Measurements from ENCODE around the gene CDC42BPB.

DNA sequence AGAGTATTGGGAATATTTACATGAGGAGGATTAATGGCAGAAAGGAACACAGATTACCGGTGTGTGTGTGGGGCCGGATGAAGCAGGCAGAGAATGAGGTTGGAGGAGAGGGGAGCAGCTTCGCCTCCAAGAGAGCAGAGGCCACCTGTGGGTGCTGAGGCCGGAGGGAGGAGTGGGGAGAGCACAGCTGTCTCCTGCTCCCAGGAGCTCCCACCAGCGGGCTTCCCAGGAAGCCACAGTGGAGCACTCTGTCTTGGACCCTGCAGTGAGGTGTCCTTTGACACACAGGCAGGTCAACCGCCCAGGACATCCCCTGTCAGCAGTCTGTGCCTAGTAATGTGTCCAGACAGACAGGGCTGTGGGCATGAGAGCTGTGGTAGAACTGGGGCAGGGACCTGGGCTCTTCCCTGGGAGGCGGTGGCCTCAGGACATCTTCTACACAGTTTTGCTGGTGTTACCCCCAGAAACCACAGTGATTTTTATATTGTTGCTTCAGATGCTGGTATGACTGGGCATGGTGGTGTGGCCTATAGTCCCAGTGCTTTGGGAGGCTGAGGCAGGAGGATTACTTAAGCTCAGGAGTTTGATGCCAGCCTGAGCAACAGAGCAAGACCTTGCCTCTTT, 153.3 kb downstream of the CDC42BPB start:
- TF ChIP-seq, protein P1, sequence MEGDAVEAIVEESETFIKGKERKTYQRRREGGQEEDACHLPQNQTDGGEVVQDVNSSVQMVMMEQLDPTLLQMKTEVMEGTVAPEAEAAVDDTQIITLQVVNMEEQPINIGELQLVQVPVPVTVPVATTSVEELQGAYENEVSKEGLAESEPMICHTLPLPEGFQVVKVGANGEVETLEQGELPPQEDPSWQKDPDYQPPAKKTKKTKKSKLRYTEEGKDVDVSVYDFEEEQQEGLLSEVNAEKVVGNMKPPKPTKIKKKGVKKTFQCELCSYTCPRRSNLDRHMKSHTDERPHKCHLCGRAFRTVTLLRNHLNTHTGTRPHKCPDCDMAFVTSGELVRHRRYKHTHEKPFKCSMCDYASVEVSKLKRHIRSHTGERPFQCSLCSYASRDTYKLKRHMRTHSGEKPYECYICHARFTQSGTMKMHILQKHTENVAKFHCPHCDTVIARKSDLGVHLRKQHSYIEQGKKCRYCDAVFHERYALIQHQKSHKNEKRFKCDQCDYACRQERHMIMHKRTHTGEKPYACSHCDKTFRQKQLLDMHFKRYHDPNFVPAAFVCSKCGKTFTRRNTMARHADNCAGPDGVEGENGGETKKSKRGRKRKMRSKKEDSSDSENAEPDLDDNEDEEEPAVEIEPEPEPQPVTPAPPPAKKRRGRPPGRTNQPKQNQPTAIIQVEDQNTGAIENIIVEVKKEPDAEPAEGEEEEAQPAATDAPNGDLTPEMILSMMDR (IDR thresholded peaks at IDR 0.05): no peak
- no peak for TF ChIP-seq POLR2A (IDR thresholded peaks at IDR 0.05)

Data from lower leg skin (tissue), 3 donors.